ENCODE results near the gene BTAF1.

The BTAF1 gene

DNA sequence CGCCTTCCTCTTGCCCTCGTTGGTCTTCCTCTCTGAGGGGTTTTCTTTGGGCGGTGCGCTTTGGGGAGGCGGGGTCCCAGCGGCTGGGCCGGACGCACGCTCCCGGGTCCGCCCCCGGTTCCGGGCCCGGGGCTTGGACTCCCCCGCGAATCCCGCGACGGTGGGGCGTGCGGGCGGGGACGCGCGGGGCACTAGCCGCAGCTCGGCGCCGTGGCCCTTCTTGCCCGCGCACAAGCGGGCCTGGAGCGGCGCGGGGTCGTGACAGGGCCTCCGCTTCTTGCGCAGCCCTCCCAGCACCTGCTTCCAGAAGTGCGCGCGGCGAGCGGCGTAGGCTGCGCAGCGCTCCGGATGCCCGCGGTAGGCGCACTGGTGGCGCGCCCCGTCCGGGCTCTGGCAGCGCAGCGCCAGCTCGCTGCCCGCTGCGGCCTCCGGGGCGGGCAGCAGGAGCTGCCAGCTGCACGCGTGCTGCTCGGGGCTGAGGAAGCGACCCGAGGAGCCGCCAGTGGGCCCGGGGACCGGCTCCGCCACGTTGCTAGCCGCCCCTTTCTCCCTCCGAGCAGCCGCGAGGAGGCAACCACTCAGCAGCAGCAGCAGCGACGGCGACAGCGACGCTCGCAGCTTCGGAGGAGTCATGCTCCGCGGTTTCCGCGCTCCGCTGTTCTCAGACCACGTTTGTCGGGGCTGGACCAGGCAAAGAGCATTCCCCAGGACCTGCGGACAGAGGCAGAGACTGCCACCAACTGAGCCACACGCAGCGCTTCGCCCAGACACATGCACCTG, 15.0 kb upstream of the BTAF1 start:
- DNase-seq, result no peak

GRCh38 chr10:91909117-91909677, 14.4 kb upstream of the BTAF1 start, which contains the start of gene FGFBP3:
TSS of gene FGFBP3 (minus strand) at chr10:91909486. CDS start at chr10:91908969, 517 bp downstream.
- peak; percentile 26 for DNase-seq

DNA sequence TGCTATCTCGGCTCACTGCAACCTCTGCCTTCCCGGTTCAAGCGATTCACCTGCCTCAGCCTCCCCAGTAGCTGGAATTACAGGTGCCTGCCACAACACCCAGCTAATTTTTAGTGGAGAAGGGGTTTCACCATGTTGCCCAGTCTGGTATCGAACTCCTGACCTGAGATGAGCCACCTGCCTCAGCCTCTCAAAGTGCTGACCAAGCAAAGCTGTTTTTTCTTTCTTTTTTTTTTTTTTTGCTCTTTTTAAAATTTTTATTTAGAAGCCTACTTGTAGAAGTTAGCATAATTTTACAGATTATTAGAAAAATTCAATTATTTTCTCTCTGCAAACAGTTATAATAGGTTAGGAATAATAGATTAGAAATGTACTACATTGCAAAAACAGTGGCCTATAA, 13.1 kb upstream of the BTAF1 start:
- DNase-seq, result no peak

DNA sequence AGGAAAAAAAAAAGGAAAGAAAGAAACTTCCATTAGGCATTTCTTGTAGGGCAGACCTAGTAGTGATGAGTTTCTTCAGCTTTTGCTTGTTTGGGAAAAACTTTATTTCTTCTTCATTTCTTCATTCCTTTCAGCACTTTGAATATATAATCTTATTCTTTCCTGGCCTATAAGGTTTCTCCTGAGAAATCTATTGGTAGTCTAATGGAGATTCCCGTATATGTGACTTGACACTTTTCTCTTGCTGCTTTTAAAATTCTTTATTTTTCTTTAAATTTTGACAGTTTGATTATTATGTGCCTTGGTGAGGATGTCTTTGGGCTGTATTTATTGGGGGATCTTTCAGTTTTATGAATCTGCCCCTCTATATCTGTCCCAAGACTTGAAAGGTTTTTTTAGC, 3.9 kb upstream of the BTAF1 start:
- DNase-seq, result no peak

- no peak for DNase-seq
Measured at GRCh38 chr10:91924212-91925021, 847 bp downstream of the BTAF1 start.

DNA sequence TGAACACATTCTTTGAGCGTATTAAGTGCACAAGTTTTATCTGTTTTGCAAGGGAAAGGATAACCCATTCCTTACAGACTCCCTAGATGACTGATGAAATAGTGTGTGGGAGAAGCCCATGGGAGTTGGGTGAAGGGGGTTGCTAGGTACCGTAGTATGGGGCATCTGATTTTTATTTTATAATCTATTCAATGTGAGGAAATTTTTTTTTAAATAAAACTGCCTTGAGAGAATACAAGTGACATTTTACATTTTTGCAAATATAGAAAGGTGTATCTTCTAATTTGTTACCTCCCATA, 1.4 kb downstream of the BTAF1 start:
- DNase-seq, result no peak

DNA sequence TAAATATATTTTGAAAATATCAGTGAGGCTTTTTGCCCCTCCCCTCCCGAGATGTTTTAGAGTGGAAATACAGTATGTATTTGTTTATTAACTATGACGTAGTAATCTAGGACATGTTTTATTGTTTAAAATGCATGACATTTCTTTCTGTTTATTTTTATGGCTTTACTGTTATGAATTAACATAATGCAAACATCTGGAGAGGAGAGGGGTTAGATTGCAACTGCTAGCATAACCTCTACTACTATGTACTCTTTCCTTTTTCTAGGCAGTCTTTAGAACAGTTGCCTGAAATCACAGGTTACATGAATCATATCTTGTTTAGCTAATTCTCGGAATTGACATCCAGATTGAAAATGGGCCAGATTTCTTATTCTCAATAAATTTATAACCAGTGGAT, 7.4 kb downstream of the BTAF1 start:
- no peak for DNase-seq

GRCh38 chr10:91931526-91932190, 8.1 kb downstream of the BTAF1 start:
- no peak for DNase-seq

- no peak for DNase-seq
Measured at GRCh38 chr10:91932737-91933136, 9.2 kb downstream of the BTAF1 start.

- no peak for DNase-seq
Measured at GRCh38 chr10:91935886-91936285, 12.3 kb downstream of the BTAF1 start.

- DNase-seq, result no peak
Measured at GRCh38 chr10:91939653-91940052, 16.1 kb downstream of the BTAF1 start.

GRCh38 chr10:91941426-91941825, 17.9 kb downstream of the BTAF1 start:
- DNase-seq, result no peak

GRCh38 chr10:91944880-91945630, 21.5 kb downstream of the BTAF1 start:
- no peak for DNase-seq

DNA sequence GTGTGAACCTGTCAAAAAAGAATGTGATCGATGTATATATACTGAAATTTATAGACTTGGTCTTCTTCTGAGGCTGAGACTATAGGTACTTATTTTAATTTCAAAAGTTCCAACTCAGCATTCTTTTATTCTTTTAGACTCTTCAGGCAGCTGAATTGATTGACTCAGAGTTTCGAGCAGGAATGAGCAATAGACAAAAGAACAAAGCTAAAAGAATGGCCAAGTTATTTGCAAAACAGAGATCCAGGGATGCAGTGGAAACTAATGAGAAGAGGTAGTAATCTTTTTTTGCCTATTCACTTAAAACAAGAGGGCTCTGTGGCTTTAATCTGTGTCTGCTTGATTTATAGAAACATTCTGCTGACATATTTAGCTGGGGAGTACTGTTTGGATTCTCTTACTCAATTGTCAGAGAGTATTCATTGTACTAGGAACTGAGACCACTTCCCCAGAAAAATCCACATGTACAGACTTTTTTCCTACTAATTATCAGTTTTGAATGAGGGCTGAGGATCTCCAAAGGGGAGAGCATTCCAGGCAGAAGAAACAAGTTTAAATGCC, 30.1 kb downstream of the BTAF1 start:
- no peak for DNase-seq

GRCh38 chr10:91955114-91955513, 31.5 kb downstream of the BTAF1 start:
- no peak for DNase-seq

GRCh38 chr10:91957091-91957490, 33.5 kb downstream of the BTAF1 start:
- DNase-seq, result no peak

GRCh38 chr10:91969297-91969696, 45.7 kb downstream of the BTAF1 start:
- no peak for DNase-seq

DNA sequence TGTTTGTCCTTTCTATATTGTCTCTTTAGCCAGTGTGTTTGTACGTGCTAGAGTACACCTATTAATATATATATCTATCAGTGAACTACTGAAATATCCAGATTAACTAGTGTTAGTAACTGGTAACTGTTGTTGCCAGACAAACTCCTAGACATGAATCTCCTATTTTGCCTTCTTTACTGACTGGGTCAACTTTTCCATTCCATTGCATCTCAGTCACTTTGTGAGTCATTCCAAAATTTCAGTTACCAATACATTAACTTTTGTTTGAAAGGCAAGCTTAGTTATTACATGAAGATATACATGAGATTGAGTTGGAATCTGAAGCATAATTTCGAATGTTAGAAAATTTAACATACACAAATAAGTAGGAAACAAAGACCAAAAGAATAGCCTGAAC, 51.4 kb downstream of the BTAF1 start:
- DNase-seq, result no peak

GRCh38 chr10:91975438-91975837, 51.9 kb downstream of the BTAF1 start:
- no peak for DNase-seq

DNA sequence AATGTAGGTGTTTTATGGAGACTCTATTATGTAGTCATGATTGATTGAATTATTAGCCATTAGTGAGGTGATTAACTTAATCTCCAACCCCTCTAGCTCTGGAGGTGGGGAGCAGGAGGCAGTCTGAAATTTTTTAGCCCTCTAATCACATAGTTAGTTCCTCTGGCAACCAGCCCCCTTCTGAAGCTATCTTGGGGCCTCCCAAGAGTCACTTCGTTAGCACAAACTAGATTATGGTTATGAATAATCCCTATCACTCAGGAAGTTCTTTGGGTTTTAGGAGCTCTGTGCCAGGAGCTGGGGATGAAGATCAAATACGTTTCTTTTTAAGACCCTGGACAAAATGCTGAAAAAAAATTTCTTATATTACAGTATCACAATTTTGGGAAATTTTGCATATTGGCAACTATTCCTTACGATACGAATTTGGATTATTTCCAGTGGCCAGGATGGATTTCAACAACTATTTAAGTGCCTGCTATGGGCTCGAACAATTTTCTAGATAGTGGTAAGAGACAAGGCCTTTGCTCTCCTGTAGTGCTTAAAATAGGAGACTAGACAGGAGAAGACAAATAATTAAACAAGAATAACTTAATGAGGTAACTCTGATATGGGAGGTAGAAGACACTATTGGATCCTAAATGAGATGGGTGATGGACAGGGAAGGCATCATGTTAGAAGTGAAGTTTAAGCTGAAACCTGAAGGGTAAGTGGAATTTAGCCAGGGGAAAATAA, 52.9 kb downstream of the BTAF1 start:
- DNase-seq, result no peak

DNA sequence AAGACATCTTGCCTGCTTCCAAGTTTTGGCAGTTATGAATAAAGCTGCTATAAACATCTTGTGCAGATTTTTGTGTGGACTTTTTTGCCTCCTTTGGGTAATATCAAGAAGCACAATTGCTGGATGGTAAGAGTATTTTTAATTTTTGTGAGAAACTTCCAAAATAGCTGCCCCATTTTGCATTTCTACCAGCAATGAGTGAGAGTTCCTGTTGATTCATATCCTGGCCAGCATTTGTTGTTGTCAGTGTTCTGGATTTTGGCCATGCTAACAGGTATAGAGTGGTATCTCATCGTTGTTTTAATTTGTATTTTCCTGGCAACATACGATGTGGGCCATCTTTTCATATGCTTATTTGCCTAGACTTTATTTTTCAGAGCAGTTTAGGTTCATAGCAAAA, 53.9 kb downstream of the BTAF1 start:
- no peak for DNase-seq

- DNase-seq, result no peak
Measured at GRCh38 chr10:91978585-91978984, 55.0 kb downstream of the BTAF1 start.

Data from NCI-H187 treated with DMSO at 0.1 percent for 48 hours (cell line).